ENCODE data around the gene TOM1L2.

DNA sequence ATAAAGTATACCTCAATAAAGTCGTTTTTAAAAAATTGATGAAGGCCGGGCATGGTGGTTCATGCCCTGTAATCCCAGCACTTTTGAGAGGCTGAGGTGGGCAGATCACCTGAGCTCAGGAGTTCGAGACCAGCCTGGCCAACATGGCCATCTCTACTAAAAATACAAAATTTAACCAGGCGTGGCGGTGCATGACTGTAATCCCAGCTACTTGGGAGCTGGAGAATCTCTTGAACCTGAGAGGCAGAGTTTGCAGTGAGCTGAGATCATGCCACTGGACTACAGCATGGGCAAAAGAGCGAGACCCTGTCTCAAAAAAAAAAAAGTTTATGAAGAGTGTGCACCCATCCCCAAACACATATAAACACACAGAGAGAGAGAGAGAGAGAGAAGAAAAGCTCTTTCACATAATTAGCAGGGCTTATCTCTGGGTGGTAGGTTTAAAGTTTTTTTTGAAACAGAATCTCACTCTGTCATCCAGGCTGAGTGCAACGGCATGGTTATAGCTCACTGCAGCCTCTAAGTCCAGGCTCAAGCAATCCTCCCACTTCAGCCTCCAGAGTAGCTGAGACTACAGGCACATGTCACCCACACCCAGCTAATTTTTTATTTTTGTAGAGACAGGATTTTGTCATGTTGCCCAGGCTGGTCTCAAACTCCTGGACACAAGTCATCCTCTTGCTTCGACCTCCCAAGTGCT, 138.4 kb downstream of the TOM1L2 start:
- TF ChIP-seq, protein P1, sequence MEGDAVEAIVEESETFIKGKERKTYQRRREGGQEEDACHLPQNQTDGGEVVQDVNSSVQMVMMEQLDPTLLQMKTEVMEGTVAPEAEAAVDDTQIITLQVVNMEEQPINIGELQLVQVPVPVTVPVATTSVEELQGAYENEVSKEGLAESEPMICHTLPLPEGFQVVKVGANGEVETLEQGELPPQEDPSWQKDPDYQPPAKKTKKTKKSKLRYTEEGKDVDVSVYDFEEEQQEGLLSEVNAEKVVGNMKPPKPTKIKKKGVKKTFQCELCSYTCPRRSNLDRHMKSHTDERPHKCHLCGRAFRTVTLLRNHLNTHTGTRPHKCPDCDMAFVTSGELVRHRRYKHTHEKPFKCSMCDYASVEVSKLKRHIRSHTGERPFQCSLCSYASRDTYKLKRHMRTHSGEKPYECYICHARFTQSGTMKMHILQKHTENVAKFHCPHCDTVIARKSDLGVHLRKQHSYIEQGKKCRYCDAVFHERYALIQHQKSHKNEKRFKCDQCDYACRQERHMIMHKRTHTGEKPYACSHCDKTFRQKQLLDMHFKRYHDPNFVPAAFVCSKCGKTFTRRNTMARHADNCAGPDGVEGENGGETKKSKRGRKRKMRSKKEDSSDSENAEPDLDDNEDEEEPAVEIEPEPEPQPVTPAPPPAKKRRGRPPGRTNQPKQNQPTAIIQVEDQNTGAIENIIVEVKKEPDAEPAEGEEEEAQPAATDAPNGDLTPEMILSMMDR (IDR thresholded peaks at IDR 0.05): no peak
- TF ChIP-seq POLR2A (IDR thresholded peaks at IDR 0.05): no peak

Data from adrenal gland (tissue), 5 donors.